GM19455 (cell line): ENCODE measurements around the gene OPHN1.

ENCODE experiments used
- ATAC-seq: cut with Tn5 transposase; IDR thresholded peaks from one replicate; pipeline ENCODE4 v1.9.1; 2021; ENCODE audit not compliant: unreplicated experiment

The OPHN1 gene

DNA sequence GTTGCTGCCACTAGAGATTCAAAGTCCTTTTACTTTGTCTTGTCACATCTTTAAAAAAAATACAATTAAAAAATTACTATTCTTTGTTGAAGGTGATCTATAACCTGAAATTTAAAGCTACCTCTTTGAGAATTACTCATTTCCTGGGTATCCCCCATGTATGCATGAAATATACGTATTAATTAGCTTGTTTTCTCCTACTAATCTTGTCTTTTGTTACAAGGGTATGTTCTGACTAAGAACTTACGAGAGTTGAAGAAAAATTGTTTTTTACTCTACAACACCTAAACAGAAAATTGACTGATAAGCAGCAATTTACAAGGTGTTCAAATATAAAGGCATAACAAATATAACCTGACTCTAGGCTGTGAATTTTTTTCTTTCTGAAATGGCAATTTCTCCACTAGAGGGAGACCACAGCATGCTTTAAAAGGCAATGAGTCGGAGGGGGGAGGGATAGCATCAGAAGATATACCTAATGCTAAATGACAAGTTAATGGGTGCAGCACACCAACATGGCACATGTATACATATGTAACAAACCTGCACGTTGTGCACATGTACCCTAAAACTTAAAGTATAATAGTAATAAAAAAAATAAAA, 249.6 kb downstream of the OPHN1 start:
- ATAC-seq = no peak

DNA sequence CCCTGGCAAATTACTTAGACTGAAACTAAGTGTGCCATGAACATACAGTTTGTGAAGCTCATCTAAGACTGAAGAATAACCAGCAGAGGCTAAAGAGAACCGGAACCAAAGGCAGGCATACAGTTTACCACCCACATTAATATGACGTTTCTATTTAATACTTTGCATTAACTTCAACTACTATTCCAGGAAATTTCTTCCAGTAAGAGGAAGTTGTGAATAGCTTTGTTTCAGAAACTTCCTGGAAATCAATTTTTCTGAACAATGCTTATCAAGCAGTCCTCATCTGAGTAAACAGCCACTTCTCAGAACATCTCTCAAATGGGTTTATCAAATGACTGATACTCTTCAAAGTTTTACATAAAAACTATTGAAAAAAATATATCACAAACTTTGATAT, 252.7 kb downstream of the OPHN1 start:
- ATAC-seq = no peak

DNA sequence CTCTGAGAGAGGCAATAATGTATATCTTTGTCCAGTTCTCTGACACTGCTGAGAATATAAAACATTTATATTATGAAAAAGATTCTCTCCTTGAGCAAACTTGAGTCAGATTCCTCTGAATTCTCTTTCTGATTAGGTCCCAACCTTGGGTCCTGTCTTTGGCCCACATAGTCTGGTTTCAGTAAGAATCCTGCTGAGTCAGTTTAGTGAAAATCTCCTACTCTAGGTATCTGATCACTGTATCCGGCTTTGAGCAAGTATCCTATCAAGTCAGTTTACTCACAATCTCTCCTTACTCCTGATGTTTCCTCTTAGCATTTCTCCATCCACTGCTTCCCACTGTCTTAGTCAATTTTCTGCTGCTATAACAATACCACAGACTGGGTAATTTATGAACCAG, 253.9 kb downstream of the OPHN1 start:
- ATAC-seq = no peak

DNA sequence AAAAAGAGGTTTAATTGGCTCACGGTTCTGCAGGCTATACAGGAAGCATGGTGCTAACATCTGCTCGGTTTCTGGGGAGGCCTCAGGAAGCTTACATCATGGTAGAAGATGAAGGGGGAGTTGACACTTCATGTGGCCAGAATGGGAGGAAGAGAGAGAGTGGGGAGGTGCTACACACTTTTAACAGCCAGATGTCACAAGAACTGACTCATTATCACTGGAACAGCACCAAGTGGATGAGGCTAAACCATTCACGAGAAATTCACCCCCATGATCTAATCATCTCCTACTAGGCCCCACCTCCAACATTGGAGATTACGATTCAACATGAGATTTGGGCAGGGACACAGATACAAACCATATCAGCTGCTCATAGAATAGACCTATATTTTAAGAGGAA, 255.8 kb downstream of the OPHN1 start:
- no peak for ATAC-seq

DNA sequence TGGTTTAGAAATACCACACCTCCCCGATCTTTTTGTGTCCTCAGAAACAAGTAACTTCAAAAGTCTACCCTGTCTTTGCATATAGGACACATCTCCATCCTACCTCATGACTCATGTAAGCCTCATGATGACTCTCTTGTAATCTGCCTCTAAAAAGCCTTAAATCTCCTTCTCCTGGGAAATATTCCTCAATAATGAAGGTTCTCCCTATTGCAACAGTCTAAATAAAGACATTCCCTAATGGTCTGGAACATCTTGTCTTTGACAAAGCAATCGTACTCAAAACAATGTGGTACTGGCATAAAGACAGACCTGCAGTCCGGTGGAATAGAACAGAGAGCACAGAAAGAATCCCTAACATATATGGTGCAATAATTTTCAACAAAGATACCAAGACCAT, 257.7 kb downstream of the OPHN1 start:
- ATAC-seq = no peak

DNA sequence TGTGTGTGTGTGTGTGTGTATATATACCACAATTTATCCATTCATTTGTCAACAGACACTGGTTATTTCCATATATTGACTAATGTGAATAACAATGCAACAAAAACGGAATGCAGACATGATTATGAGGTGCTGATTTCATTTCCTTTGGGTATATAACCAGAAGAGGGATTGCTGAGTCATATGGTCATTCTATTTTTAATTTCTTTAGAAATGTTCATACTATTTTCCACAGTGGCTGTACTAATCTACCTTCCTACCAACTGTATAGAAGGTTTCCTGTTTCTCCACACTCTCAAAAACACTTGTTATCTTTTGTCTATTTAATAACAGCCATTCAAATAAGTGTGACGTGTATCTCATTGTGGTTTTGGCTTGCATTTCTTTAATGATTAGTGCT, 269.9 kb downstream of the OPHN1 start:
- ATAC-seq = no peak

DNA sequence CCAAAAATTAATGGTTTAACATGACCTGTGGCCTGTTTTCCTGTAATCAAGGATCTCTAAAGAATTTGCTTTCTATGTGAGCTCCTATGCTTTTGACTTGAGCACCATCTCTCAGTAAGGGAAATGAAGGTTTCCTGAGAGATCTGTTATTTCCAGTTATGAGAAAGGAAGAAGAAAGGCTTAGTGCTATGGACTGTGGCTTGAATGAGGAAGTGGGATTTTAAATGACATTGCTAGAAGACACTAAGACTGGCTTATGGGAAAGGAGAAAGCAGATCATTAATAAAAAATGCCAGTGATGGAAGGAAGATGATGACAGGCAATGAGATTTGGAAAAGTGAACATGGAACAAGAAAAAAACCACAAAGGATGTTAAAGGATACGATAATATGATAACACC, 285.4 kb downstream of the OPHN1 start:
- ATAC-seq = no peak

DNA sequence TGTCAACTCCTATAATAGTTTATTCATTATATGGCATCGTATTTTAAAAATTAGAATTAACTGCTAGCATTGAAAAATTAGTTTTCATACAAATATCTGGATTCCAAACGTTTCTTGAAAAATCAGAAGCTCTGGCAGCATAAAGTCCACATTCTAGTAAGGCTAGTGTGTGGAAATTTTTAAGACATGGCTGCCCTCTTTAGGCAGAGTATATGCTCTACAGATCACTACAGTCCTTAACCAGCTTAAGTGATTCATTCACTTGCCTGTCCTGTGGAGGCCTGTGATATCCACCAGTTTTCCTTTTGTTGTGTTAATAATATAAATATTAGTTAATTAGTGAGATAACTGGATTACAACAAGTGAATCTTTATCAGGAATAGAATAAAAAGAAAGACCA, 287.2 kb downstream of the OPHN1 start:
- ATAC-seq = no peak

DNA sequence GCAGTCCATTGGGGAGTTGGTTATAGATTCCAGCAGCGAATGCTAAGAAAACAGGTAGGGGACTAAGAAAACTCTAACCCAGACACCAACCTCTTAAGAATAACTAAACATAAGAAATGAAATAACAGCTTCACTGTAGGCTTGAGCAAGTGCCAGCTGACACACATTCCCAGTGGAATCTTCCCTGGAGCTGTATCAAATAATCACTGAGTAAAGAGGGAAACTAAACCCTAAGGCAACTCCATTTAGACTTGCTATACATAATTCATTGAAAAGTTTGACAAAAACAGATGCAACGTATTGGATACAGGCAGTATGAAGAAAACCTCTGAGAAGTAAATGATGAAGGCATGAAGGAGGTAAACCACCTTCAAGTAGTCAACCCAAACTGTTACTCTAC, 293.5 kb downstream of the OPHN1 start:
- ATAC-seq = no peak

DNA sequence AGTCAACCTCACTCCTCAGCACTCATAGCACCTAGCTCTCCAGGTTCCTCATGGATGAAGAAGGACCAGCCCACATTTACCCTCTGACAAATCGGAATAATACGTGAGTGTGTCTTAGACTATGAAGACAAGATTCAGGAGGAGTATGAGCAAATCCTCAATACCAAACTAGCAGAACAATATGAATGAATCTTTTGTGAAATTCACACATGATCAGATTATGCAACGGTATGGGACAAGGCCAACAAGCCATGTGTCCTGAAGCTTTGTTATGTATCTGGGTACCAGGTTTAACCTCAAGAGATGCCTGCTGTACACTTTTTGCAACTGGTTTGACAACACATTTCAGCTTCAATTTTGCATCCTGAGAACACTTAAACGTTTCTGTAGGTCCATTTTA, 300.1 kb downstream of the OPHN1 start:
- no peak for ATAC-seq

DNA sequence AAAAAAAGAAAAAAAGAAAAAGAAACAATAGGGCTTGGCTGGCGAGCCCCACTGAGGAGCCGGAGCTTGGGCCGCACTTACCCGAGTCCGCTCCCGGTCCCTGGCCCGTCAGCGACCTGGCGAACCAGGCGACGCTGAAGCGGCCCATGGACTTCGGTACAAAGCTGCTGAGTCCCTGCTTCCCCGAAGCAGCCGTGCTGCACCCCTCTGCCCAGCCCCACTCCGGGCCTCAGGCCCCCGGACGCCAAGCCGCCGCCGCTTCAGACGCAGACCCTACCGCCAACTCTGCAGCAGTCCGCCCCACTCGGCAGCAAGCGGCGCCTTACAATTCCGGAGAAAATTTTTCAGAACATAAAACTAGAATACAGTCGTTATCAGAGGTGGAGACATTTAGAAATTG, 300.5 kb downstream of the OPHN1 start:
- ATAC-seq = no peak

DNA sequence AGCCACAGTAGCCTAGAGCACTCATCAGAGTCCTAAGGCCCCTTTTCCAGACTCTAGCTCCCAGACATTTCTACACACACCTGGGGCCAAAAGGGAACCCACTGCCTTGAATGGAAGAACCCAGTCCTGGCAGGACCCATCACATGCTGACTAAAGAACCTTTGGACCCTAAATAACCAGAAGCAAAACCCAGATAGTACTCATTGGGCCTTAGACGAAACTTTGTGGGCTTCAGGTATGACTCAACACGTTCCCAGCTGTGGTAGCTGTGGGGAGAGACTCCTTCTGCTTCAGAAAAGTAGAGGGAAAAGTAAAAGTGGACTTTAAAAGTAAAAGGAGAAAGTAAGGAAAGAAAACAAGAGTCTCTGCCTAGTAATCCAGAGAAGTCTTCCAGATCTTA, 311.5 kb downstream of the OPHN1 start:
- ATAC-seq = no peak

DNA sequence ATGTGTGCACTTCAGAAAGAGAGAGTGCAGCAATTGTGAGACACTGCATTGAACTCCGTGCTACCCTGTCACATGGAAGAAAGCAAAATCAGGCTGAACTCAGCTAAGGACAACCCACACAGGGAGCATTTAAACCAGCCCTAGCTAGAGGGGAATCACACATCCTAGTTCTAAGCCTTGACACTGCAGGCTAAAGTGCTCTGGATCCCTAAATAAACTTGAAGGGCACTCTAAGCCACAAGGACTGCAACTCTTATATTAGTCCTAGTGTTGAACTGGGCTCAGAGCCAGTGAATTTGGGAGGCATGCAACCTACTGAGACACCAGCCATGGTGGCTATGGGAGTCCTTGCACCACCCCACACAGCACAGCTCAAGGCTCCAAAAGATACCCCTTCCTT, 311.9 kb downstream of the OPHN1 start:
- no peak for ATAC-seq

DNA sequence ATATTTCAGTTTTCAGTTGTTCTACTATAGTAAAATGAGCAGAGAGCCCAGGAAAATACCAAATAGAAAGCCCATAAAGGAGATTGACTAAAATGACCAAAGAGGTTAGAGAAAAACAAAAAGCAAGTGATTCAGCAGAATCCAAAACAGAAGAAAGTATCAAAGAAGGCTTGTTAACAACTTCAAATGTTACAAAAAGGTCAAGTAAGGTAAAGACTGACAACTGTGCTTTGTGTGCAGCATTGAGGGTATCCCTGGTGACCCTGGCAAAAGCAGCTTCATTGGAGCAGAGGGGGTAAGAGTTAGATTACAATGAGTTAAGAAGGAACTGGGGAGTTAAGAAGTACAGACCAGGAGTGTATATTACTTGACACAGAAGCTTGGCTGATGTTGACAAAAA, 317.9 kb downstream of the OPHN1 start:
- no peak for ATAC-seq

DNA sequence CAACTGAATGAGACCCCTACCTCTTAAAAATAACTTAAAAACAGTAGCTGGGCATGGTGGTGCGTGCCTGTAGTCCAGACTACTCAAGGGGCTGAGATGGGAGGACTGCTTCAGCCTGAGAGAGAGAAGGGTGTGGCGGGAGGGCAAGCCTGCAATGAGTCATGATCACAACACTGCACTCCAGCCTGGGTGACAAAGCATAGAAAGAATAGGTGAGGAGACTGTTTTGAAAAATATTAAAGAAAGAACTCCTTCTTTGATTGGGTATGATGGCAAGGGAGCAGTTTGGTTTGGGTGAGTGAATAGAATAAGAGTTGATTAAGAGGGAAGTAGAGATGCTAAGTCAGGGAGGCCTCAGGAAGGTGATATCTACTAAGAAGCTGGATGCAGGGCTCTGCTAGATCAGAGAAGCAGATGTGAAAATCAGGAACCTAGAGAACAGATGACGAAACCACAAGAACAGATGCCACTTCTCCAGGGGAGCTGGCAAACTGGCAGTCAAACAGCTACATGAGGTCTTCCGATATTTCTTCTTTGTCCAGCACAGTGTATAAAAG, 318.6 kb downstream of the OPHN1 start:
- ATAC-seq = no peak

DNA sequence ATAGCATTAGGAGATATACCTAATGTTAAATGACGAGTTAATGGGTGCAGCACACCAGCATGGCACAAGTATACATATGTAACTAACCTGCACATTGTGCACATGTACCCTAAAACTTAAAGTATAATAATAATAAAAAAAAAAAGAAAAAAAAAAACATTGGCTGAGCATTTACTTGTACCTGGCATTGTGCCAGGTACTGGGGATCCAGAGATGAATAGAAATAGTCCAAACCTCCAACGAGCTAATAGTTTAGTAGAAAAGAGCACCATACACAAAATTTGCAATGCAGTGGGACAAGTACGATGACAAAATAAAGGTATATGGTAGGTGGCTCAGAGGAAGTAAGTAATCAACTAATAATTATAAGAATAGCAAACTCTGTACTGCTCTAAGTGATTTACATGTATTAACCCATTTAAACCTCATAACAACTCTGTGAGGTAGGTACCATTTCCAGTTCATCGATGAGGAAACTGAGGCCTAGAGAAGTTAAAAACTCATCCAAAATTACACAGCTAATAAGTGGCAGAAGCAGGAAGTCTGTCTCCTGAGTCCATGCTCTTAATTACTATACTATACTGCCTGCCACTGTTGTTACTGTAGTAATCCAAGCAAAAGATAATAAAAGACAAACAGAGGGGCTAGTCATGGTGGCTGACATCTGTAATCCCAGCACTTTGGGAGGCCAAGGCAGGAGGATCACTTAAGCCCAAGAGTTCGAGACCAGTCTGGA, 319.3 kb downstream of the OPHN1 start:
- no peak for ATAC-seq

DNA sequence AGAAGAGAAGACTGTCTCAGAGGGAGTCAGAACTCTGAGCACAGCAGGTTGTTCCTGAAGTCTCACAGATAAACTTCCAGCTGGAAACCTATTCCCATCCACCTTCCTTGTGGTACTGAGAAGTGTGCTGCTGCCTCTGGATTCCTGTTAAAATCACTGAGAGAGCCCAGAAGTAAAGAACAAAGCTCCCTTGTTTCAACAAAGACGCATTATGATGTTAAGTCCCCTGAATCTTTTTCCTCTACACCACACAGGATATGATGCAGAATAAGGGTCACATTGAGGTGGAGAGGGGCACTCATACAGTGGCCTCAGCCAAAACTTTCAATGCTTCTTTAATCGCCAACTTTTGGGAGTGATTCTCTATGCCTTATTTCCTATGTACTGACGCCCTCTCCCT, 321.0 kb downstream of the OPHN1 start:
- no peak for ATAC-seq

DNA sequence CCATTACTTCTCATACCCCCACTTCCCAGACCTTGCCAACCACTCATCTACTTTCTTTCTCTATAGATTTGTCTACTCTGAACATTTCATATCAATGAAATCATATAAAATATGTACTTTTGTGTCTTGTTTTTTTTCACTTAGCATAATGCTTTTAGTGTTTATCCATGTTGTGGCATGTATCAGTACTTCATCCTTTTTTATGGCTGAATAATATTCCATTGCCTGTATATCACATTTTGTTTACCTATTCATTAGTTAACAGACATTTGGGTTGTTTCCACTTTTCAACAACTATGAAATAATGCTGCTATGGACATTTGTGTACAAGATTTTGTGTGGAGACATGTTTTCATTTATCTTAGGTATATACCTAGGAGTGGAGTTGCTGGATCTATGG, 324.1 kb downstream of the OPHN1 start:
- no peak for ATAC-seq

DNA sequence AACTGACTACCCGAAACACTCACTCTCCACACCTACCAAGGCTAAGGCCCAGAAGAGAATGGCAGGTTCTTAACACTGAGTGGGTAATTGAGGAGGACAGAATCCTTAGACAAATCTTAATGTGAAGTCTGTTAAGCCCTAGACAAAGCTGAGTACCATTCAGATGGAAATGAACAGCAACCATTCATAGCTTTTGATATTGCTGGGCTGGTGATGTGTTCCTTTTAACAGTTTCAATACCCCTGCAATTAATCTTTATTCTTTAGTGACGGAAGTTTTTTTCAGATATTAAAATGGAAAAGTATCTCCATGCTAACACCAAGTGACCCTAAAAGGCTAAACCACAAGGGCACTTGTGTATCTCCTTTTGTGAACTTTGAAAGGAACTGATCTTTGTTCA, 334.9 kb downstream of the OPHN1 start:
- no peak for ATAC-seq

DNA sequence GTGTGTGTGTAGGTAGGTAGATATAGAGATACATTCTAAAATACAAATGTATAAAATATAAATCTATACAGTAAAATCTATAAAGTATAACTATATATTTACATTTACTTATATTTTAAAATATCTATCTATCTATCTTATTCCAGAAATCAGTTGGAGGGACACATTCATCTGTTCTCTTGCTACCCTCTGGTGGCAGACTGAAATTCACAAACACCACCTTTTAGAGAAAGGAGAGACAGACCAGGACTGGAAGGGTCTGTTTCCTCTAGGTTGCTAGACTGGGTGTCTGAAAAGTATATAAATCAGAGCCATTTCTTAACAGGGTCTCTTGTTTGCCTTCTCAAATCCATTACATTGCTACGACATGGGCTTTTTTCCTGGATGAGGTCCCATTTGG, 343.0 kb downstream of the OPHN1 start:
- no peak for ATAC-seq

DNA sequence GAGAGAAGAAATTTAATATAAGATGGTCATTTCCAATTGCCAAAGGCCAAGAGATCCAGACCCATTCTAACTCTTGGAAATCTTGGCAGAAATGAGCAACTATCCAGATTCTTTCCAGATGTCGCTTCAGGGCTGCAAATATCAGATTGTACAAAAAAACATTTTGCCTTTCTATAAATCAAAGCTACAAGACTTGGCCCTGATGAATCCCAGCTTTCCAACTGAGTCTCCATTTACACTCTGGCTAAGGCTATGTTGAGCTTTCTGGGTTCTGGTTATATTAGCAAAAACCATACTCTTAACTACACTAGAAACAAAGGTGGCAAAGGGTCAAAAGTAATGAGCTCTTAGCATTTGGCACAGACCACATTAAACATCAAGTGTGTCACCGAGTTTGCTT, 345.8 kb downstream of the OPHN1 start:
- ATAC-seq = no peak

DNA sequence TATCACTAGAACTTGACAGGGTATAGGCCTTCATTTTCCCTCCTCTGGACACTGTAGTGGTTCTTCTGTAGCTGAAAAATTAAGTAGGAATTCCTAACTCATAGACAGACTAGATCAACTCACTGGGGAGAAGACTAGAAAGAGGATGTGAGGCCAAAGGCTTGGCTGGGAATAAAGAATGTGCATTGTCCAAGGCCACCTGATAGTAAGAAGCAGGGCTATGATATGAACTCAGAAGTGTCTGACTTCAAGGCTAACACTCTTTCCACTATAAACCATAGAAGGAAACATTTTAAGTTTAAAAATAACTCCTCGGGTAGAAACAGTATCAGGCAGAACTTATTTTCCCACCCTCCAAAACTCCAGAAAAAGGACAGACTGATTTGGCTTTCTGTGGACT, 346.6 kb downstream of the OPHN1 start:
- ATAC-seq = no peak

DNA sequence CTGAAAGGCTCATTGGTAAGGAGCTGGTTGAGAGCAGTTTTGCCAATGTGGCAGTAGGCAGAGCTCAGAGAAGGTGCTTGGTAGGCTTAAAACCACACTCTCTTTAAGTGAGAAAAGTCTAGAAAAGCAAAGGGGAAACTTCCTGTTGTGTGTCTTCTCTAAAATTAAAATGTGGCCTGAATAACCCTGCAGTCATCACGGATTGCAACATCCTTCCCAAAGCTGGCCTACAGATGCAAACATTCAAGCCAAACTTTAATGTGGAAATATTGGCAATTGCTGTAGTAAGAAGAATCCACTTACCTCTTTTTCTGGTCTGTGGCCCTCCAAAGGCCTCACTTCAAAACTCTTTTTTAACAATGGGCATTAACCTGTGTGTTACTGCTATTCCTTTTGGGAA, 348.5 kb downstream of the OPHN1 start:
- ATAC-seq = no peak
